Adipocyte (in vitro differentiated cells): ENCODE measurements around the gene CYFIP1.

Experiments used
- DNase-seq: peaks from one replicate; pipeline ENCODE4 v3.0.0-alpha.2; 2015; ENCODE audit warnings: low read depth
- H3K27me3 ChIP-seq: replicated peaks from 2 replicates; pipeline ENCODE4 v1.7.0; 2013; ENCODE audit warnings: mild to moderate bottlenecking, low read length, moderate library complexity; ENCODE audit not compliant: control insufficient read depth, insufficient read depth
- H3K36me3 ChIP-seq: 2 replicates; pipeline ENCODE4 v1.7.0; 2013; ENCODE audit warnings: low read length, mild to moderate bottlenecking, moderate library complexity; ENCODE audit not compliant: control insufficient read depth, insufficient read depth, severe bottlenecking
- H3K4me1 ChIP-seq: 2 replicates; pipeline ENCODE4 v1.7.0; 2013; ENCODE audit warnings: mild to moderate bottlenecking, low read length, moderate library complexity; ENCODE audit not compliant: control insufficient read depth, insufficient read depth
- H3K4me3 ChIP-seq: 2 replicates; pipeline ENCODE4 v1.7.0; 2013; ENCODE audit warnings: mild to moderate bottlenecking, low read length, moderate library complexity
- H3K9ac ChIP-seq: 2 replicates; pipeline ENCODE4 v1.7.0; 2013; ENCODE audit warnings: mild to moderate bottlenecking, low read length, moderate library complexity
- H3K9me3 ChIP-seq: 2 replicates; pipeline ENCODE4 v1.7.0; 2013; ENCODE audit warnings: mild to moderate bottlenecking, low read length, moderate library complexity; ENCODE audit not compliant: control insufficient read depth

The CYFIP1 gene

DNA sequence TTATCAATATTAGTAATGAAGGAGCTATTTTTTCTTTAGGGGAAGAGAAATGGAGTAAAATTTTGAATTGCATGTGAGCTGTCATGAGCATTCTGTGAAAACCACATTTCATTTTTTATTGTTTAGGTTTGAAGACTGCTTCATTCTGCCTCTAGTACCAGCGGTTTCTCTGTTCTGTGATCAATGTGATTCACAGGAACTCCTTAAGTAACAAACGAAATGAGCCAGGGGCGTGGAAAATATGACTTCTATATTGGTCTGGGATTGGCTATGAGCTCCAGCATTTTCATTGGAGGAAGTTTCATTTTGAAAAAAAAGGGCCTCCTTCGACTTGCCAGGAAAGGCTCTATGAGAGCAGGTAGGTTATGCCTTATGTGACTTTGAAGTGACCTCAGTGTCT is 128.7 kb downstream of the CYFIP1 start:
- Histone ChIP-seq H3K4me1 (peaks cover 7% of the 10 kb centered on the region), H3K9ac (no peak overlapping the region), H3K36me3 (peaks cover 54% of the 10 kb centered on the region), H3K4me3 (no peak overlapping the region), H3K9me3 (no peaks in the 10 kb centered on the region), H3K27me3 (no peaks in the 10 kb centered on the region)
- DNase-seq: no peak

DNA sequence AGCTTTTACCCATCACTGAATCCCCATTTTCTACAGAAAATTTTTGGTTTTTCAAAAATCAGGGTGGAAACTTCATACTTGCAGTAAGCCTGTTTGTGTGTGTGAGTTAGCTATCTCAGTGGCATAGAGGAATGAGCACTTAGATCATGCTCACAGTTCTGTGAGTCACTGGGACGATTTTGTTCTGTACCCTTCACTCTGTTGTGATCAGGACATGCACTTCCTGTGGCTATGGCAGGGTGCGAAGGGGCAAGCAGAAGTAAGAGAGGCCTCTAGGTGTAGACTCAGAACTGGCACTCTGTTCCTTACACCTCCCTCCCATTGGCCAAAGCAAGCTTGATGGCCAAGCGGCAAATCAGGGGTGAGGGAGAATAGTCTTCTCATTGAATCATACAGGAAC is 130.1 kb downstream of the CYFIP1 start:
- Histone ChIP-seq H3K9me3 (no peaks in the 10 kb centered on the region), H3K27me3 (no peaks in the 10 kb centered on the region), H3K4me1 (peaks cover 7% of the 10 kb centered on the region), H3K4me3 (no peak overlapping the region), H3K9ac (no peak overlapping the region), H3K36me3 (peaks cover 45% of the 10 kb centered on the region)
- no peak for DNase-seq

DNA sequence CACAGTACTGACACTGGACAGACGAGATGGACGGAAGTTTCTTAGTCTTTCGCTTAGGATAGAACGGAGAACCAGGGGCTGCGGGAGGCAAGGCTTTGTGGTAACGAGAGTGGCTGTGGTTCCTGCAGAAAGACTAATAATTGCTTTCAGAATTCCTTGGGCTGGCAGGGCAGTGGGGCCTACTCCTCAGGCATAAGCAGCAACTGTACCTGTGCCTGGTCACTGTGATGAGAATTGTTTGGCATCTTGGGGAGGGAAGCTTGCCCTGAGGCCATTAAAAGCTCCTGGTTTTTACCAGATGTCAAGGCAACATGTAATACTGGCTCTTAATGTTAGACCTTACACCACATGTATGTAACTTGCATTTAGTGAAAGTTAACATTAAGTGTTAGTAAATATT is 134.1 kb downstream of the CYFIP1 start:
- H3K27me3 ChIP-seq: no peaks in the 10 kb centered on the region
- peaks cover 15% of the 10 kb centered on the region for H3K4me1 ChIP-seq
- peaks cover 29% of the 10 kb centered on the region for H3K36me3 ChIP-seq
- H3K4me3 ChIP-seq: no peak overlapping the region
- H3K9me3 ChIP-seq: no peaks in the 10 kb centered on the region
- no peak overlapping the region for H3K9ac ChIP-seq
- DNase-seq: no peak

DNA sequence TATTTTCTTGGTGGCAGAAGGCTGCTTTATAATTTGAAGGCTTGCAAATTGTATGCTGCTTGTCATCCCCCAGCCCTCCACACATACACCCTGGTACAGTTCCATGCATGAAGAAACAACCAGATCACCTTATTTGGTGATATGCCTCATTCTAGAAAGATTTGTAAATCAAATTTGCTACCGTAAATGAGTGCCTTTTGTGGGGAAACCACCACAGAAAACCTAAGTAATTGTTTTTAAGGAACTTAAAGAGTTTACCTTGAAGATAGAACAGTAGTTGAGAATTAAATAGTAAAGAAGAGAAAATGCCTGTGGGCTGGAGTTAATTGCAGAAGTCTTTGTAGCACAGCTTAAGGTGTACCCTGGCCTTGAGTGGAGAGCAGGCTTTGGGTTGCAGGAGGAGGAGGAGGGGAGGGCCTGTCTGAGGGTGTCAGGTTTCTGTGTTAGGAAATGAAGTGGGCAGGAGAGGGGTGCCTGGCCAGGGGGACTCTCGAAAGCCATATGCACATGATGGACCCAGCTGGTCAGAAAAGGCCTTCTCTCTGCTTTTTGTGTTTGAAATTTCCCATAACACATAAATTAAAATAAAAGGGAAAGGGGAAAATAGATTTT is 134.8 kb downstream of the CYFIP1 start:
- Histone ChIP-seq H3K4me3 (no peak overlapping the region), H3K9me3 (no peaks in the 10 kb centered on the region), H3K9ac (no peak overlapping the region), H3K27me3 (no peaks in the 10 kb centered on the region), H3K4me1 (peaks cover 22% of the 10 kb centered on the region), H3K36me3 (peaks cover 27% of the 10 kb centered on the region)
- DNase-seq: peak; percentile 70

DNA sequence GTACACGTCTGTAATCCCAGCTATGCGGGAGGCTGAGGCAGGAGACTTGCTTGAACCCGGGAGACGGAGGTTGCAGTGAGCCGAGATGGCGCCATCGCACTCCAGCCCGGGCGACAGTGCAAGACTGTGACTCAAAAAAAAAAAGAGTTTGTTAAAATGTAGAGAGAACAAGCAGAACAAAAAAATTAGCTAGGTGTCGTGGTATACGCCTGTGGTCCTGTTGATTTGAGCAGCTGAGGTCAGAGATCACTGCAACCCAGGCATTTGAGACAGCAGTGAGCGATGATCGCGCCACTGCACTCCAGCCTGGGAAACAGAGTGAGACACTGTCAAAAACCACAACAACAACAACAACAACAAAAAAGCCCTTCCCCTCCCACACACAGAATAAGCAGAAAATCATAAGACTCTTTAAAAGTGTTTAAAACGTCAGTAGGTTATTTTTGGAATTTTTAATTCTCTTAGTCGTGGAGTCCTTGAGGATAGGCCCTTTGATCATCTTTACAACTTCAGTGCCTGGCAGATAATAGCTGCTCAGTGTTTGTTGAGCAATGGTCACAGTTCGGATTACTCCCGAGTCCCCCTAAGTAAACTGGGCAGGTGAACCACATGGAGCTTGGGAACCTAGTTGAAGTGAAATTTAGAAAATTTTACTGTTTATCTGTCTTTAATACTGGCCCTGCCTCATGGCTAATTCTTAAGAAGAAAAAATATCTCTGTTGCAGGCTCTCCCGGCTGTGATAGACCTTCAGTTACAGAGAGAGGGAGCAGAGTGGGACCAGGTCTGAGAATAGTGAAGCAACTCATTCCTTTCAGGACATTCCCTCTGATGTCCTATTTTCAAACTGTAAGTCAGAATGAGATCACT is 135.5 kb downstream of the CYFIP1 start:
- Histone ChIP-seq H3K36me3 (peaks cover 27% of the 10 kb centered on the region), H3K4me1 (peaks cover 26% of the 10 kb centered on the region), H3K4me3 (no peak overlapping the region), H3K27me3 (no peaks in the 10 kb centered on the region), H3K9me3 (no peaks in the 10 kb centered on the region), H3K9ac (no peak overlapping the region)
- no peak for DNase-seq

DNA sequence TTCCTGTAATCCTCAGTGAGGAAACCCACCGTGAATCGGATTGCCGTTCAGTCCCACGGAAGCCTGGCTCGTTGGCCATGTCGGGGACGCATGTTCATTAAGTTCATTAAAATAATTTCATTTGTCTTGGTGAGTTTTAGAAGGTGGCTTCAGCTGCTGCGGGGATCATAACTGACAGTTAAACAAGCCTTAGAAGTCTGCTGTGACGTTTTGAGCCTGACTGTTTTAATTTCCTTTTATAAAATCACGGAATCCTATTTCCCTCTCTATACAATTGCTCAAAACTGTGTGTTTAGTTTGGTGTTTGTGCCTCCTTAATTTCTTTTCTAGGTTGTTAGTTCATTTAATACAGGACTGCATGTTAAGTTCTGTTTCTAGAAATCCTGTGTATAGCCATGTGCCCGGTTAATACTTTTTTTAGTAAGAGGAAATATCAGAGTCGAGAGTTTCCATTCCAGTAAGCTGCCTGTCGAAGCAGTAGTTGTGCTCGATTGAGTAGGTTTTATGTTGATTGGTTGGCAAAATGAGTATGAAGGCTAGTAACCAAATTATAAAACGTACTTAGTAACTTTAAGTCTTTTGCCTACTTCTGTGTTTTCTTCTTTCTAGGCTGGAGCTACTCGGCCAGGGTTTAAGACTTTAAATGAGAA is 141.0 kb downstream of the CYFIP1 start:
- H3K27me3 ChIP-seq: no peaks in the 10 kb centered on the region
- peaks cover 14% of the 10 kb centered on the region for H3K4me1 ChIP-seq
- H3K4me3 ChIP-seq: peak overlapping the region; percentile 98
- peak overlapping the region; percentile 97 for H3K9ac ChIP-seq
- peaks cover 6% of the 10 kb centered on the region for H3K36me3 ChIP-seq
- H3K9me3 ChIP-seq: no peaks in the 10 kb centered on the region
- peak; percentile 59 for DNase-seq

DNA sequence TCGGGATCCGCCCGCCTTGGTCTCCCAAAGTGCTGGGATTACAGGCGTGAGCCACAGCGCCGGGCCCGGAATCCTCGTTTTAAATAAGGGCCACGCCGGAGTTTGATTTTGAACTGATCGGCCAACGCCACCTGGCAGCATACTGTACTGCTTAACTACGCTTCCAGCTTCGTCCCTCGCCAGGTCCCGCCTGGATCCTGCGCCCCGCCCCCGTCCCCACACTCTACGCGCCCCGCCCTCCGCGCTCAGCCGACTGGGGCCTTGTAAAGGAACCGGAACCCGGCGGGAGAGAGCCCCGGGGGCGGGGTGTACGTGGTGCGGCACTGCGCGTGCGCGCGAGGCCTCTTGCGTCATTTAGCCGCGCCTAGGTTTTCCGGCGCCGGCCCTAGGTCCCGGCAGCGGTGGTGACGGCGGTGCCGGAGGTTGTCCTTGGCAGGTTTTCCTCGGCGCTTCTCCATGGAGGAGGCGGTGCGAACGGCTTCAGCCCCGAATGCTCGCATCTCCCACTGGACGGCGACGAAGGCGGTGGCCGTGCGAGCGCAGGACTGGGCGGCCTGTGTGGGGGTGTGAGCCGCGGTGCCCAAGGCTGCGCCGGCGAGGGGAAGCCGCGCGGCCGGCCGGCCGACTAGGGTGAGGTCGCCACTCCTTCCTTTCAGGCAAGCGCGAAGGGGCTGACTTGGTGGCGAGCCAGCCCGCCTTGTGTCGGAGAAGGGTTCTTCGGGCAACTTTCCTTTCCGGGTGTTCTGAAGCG is 141.7 kb downstream of the CYFIP1 start, which contains the start of gene NIPA2:
TSS of gene NIPA2 (plus strand) at position 375 of the 751 bp plus-strand sequence. CDS start 13,066 bp downstream, outside the sequence.
- peak; percentile 99 for DNase-seq
- Histone ChIP-seq H3K4me3 (peak within 1 kb of the TSS; percentile 98), H3K27me3 (no peaks in the 10 kb centered on the region), H3K9ac (peak within 1 kb of the TSS; percentile 97), H3K4me1 (peaks cover 14% of the 10 kb centered on the region), H3K9me3 (no peaks in the 10 kb centered on the region), H3K36me3 (peaks cover 4% of the 10 kb centered on the region)

DNA sequence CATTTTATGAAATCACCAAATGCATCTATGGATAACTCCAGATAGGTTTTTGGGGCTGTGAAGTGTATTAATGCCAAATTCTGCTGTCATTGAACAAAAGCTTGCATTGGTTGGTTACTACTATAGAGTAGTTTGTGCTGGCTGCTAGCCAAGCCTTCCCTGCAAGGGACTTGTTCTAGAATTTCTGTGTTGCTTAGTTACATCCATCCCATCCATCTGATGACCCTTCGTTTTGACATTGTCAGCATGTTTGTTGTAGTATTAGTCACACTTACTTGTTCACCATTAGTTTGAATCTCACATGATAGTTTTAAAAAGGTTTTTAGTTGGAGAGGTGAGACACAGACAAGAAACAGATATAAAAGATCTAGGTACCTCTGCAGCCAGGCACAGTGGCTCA is 148.7 kb downstream of the CYFIP1 start:
- peaks cover 3% of the 10 kb centered on the region for H3K36me3 ChIP-seq
- H3K4me1 ChIP-seq: no peaks in the 10 kb centered on the region
- DNase-seq: no peak
- no peaks in the 10 kb centered on the region for H3K27me3 ChIP-seq
- H3K9ac ChIP-seq: no peak overlapping the region
- no peak overlapping the region for H3K4me3 ChIP-seq
- no peaks in the 10 kb centered on the region for H3K9me3 ChIP-seq

DNA sequence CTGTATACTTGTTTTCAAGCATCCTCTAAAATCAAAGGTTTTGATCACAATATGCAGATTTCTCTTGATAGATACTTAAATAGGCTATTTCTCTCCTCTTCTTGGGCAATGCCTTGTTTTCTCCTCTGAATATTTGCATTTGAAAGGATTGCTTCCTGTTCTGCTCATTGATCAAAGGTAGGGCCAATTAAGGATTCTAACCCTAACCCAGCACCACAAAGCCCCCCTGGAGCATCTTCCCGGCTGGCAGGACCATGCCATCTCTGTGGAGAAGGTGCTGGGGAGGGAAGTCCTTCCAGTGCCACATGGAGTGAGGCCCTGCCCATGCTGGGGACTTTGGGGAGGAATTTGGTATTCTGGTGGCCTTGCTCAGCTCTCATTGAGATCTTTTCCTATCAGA is 153.0 kb downstream of the CYFIP1 start:
- no peaks in the 10 kb centered on the region for H3K4me1 ChIP-seq
- DNase-seq: no peak
- H3K36me3 ChIP-seq: peaks cover 21% of the 10 kb centered on the region
- H3K4me3 ChIP-seq: no peak overlapping the region
- H3K9me3 ChIP-seq: no peaks in the 10 kb centered on the region
- no peak overlapping the region for H3K9ac ChIP-seq
- no peaks in the 10 kb centered on the region for H3K27me3 ChIP-seq

DNA sequence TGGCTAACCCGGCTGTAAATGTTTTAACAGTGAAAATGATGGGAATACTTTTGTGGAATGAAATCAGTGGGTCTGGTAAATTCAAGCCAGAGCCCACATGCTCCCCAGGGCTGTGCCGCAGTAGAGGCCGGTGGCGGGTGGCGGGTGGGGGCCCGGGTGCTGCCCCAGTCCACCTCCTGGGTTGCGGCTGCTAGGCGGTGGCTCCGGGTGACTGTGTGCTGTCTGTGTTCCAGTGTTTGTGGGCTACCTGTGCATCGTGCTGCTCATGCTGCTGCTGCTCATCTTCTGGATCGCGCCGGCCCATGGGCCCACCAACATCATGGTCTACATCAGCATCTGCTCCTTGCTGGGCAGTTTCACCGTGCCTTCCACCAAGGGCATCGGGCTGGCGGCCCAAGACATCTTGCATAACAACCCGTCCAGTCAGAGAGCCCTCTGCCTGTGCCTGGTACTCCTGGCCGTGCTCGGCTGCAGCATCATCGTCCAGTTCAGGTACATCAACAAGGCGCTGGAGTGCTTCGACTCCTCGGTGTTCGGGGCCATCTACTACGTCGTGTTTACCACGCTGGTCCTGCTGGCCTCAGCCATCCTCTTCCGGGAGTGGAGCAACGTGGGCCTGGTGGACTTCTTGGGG is 156.6 kb downstream of the CYFIP1 start:
- Histone ChIP-seq H3K4me1 (no peaks in the 10 kb centered on the region), H3K9me3 (no peaks in the 10 kb centered on the region), H3K27me3 (no peaks in the 10 kb centered on the region), H3K36me3 (peaks cover 24% of the 10 kb centered on the region), H3K4me3 (no peak overlapping the region), H3K9ac (no peak overlapping the region)
- DNase-seq: no peak
